HG02870 (cell line): Measurements from ENCODE around the gene MAN2C1.
"Not testable (repeated sequence)": the region's sequence is repeated elsewhere in the genome, so short reads cannot be mapped to it uniquely, and the experiment has no call there.

Source experiments
- ATAC-seq: cut with Tn5 transposase; IDR thresholded peaks from one replicate; pipeline ENCODE4 v1.9.1; 2021; ENCODE audit warnings: mild to moderate bottlenecking, moderate library complexity; ENCODE audit not compliant: unreplicated experiment

Gene MAN2C1

GRCh38 chr15:75313116-75313845, 55.1 kb downstream of the MAN2C1 start:
- no peak for ATAC-seq

- ATAC-seq: not testable (repeated sequence)
Observed at GRCh38 chr15:75312548-75312947, 55.9 kb downstream of the MAN2C1 start.

GRCh38 chr15:75309711-75310110, 58.7 kb downstream of the MAN2C1 start:
- no peak for ATAC-seq

- ATAC-seq: no peak
Observed at GRCh38 chr15:75307778-75308390, 60.5 kb downstream of the MAN2C1 start.

GRCh38 chr15:75306188-75306587, 62.2 kb downstream of the MAN2C1 start:
- ATAC-seq: no peak
